ENCODE results near the gene FSD1.
A peak's percentile ranks its signal among the peaks of the same experiment; 100 is the strongest.
"Not testable (repeated sequence)": the region's sequence is repeated elsewhere in the genome, so short reads cannot be mapped to it uniquely, and the experiment has no call there.

Gene FSD1

GRCh38 chr19:4343370-4344307 is 39.2 kb downstream of the FSD1 start, which contains the start of gene MPND:
TSS of gene MPND (plus strand) at chr19:4343562. CDS start at chr19:4343594, 32 bp downstream.
- DNase-seq (ENCODE audit: low read depth, low spot score), result no peak

GRCh38 chr19:4345342-4346019 is 41.1 kb downstream of the FSD1 start:
- DNase-seq (ENCODE audit: low read depth, low spot score), result no peak

- DNase-seq (ENCODE audit: low read depth, low spot score), result no peak
Observed at GRCh38 chr19:4346020-4346383, 41.6 kb downstream of the FSD1 start.

GRCh38 chr19:4347521-4347920 is 43.1 kb downstream of the FSD1 start:
- no peak for DNase-seq (ENCODE audit: low read depth, low spot score)

- not testable (repeated sequence) for DNase-seq (ENCODE audit: low read depth, low spot score)
Observed at GRCh38 chr19:4349225-4349624, 44.8 kb downstream of the FSD1 start.

GRCh38 chr19:4350111-4350510 is 45.7 kb downstream of the FSD1 start:
- DNase-seq (ENCODE audit: low read depth, low spot score), result no peak

GRCh38 chr19:4350726-4351125 is 46.3 kb downstream of the FSD1 start:
- no peak for DNase-seq (ENCODE audit: low read depth, low spot score)

GRCh38 chr19:4352701-4353121 is 48.3 kb downstream of the FSD1 start:
- peak; percentile 59 for DNase-seq (ENCODE audit: low read depth, low spot score)

GRCh38 chr19:4354282-4354681 is 49.9 kb downstream of the FSD1 start:
- DNase-seq (ENCODE audit: low read depth, low spot score), result no peak

- no peak for DNase-seq (ENCODE audit: low read depth, low spot score)
Observed at GRCh38 chr19:4354897-4355296, 50.5 kb downstream of the FSD1 start.

GRCh38 chr19:4357095-4357797 is 52.8 kb downstream of the FSD1 start:
- DNase-seq (ENCODE audit: low read depth, low spot score), result no peak

GRCh38 chr19:4357921-4358326 is 53.5 kb downstream of the FSD1 start:
- no peak for DNase-seq (ENCODE audit: low read depth, low spot score)

GRCh38 chr19:4358709-4359626 is 54.6 kb downstream of the FSD1 start:
- no peak for DNase-seq (ENCODE audit: low read depth, low spot score)

GRCh38 chr19:4359627-4360000 is 55.2 kb downstream of the FSD1 start:
- DNase-seq (ENCODE audit: low read depth, low spot score), result no peak

GRCh38 chr19:4360081-4360569 is 55.7 kb downstream of the FSD1 start:
- no peak for DNase-seq (ENCODE audit: low read depth, low spot score)

- DNase-seq (ENCODE audit: low read depth, low spot score), result peak; percentile 57
Observed at GRCh38 chr19:4360641-4361151, 56.3 kb downstream of the FSD1 start.

GRCh38 chr19:4361152-4362046 is 57.0 kb downstream of the FSD1 start:
- peak; percentile 51 for DNase-seq (ENCODE audit: low read depth, low spot score)

- DNase-seq (ENCODE audit: low read depth, low spot score), result no peak
Observed at GRCh38 chr19:4362101-4362828, 57.9 kb downstream of the FSD1 start.
